Esophagus muscularis mucosa (tissue), 4 donors: ENCODE measurements around the gene TTF1. TPM values are rescaled to one million over a fixed set of nuclear protein-coding genes. Genes with fewer than 3 reads are reported as not detected.

Experiments
- DNase-seq: peaks from one replicate; pipeline ENCODE4 v3.0.0-alpha.2; 2017; ENCODE audit errors: extremely low spot score
- H3K27ac ChIP-seq, 4 donors: fragments of 200-600 bp; sonication (generic); replicated peaks in 1 of 4; 1 replicate in 3 of 4; 2 replicates in 1 of 4; pipeline ENCODE4 v1.5.1; 2016 to 2019; ENCODE audit warnings: mild to moderate bottlenecking in 1 of 4
- H3K27me3 ChIP-seq, 4 donors: fragments of 200-600 bp; sonication (generic); one replicate each; pipeline versions ENCODE4 v1.5.1 to v1.6.0; 2016 to 2019
- H3K36me3 ChIP-seq, 4 donors: fragments of 200-600 bp; sonication (generic); one replicate each; pipeline ENCODE4 v1.5.1; 2016 to 2019
- H3K4me1 ChIP-seq, 4 donors: fragments of 200-600 bp; sonication (generic); one replicate each; pipeline ENCODE4 v1.5.1; 2016 to 2019
- H3K4me3 ChIP-seq, 4 donors: fragments of 200-600 bp; sonication (generic); 1 replicate in 2 of 4; 2 replicates in 2 of 4; pipeline ENCODE4 v1.5.1; 2016 to 2019; ENCODE audit warnings: mild to moderate bottlenecking in 4 of 4, moderate library complexity in 1 of 4
- H3K9me3 ChIP-seq, 4 donors: fragments of 200-600 bp; sonication (generic); 1 replicate in 3 of 4; 2 replicates in 1 of 4; pipeline ENCODE4 v1.5.1; 2016 to 2019
- CTCF ChIP-seq, 3 experiments: fragments of 200-600 bp in 2 of 3; fragments of 450-650 bp in 1 of 3; sonication (generic) in 2 of 3; IDR thresholded peaks; one replicate each; pipeline ENCODE4 v1.5.1; 2017 to 2019; ENCODE audit warnings: antibody characterized with exemption in 3 of 3, mild to moderate bottlenecking in 2 of 3, moderate library complexity in 1 of 3
- EP300 ChIP-seq: sonication (generic); formaldehyde crosslinking; IDR thresholded peaks from one replicate; pipeline ENCODE4 v1.6.1; 2017; ENCODE audit warnings: antibody characterized with exemption
- POLR2A ChIP-seq: fragments of 450-650 bp; IDR thresholded peaks from one replicate; pipeline ENCODE4 v1.6.1; 2017; ENCODE audit warnings: antibody characterized with exemption, moderate library complexity, mild to moderate bottlenecking, low read depth
- POLR2AphosphoS5 ChIP-seq, 2 donors: sonication (generic); formaldehyde crosslinking; IDR thresholded peaks; one replicate each; pipeline ENCODE4 v1.6.1; 2017; ENCODE audit warnings: antibody characterized with exemption in 2 of 2
- WGBS: methylation state at CpG from one replicate; pipeline ENCODE4 v1.1.5; 2018; 5-methylcytosine and 5-hydroxymethylcytosine counted together
- intact Hi-C: fragments of 100-400 bp; cut with DNase I; formaldehyde crosslinking; loops from one replicate; pipeline ENCODE4 v1.15.1; 2023
- total RNA-seq, 4 donors: library from RNA; depleted of rRNA; stranded (reverse); fragments of >200 nt; gene quantifications; one replicate each; pipeline versions ENCODE4 v1.1.0 to v1.2.1, GENCODE V29; 2016

The TTF1 gene
- total RNA-seq, 4 donors from 2014 or later, result 9.6 to 17.2 (median 12.8) TPM

- H3K4me1 ChIP-seq, result no peaks in the 10 kb centered on the region
- 56% methylated on average over 20 of the region's 20 CpGs for WGBS
- H3K36me3 ChIP-seq, result no peaks in the 10 kb centered on the region
- H3K4me3 ChIP-seq, result no peak overlapping the region
- no peak overlapping the region for H3K27ac ChIP-seq
- H3K27me3 ChIP-seq, result peaks cover 0 to 55% (median 3%) of the 10 kb centered on the region in 4 donors
- no peak for DNase-seq
- intact Hi-C loops, result no loop called here
- no peaks in the 10 kb centered on the region for H3K9me3 ChIP-seq
- no peak for TF ChIP-seq POLR2AphosphoS5 (IDR thresholded peaks at IDR 0.05)
- no peak for TF ChIP-seq CTCF (IDR thresholded peaks at IDR 0.05)
These were observed 40.7 kb upstream of the TTF1 start for GRCh38 chr9:132447346-132447745.

- no peaks in the 10 kb centered on the region for H3K36me3 ChIP-seq
- H3K27ac ChIP-seq, result no peak overlapping the region
- no peak overlapping the region for H3K4me3 ChIP-seq
- WGBS, result 100% methylated on average over 3 of the region's 3 CpGs
- no peak for DNase-seq
- H3K27me3 ChIP-seq, result peaks cover 0 to 55% (median 4%) of the 10 kb centered on the region in 4 donors
- no peak for TF ChIP-seq POLR2A
- no peak for TF ChIP-seq POLR2AphosphoS5 (IDR thresholded peaks at IDR 0.05)
- no peak for TF ChIP-seq EP300
- TF ChIP-seq CTCF (IDR thresholded peaks at IDR 0.05), result no peak
- intact Hi-C loops, result no loop called here
- H3K4me1 ChIP-seq, result no peaks in the 10 kb centered on the region
- no peaks in the 10 kb centered on the region for H3K9me3 ChIP-seq
These were observed 40.2 kb upstream of the TTF1 start for GRCh38 chr9:132446887-132447286.

DNA sequence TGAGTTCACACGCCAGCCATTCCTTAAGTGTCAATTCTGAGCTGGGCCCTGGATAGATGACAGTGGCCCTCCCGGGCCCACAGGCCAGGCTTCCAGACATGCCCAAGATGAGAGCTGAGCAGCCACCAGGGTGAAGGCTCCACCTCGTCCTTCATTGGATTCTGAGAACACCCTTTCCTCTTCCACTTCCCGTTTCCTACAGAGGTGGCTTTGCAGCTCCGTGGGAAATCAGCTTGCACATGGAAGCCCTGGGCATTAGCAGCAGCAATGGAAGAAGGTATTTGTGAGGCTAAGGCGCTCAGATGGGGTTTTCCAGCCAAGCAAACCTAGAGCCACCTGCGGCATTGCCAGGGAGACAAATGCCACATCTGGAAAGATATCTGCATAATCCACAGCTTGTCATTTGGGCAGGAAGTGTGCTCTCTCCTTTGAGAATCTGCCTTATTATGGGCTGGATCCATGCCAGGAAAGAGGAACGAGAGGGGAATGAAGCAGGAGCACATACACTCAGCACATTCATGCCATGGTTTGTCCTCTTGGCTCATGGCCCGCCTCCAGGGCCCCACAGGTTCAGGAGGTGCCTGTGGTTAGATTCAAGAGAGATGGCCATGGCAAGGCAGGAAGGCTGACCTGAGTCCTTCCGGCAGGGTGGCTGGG lies 37.4 kb upstream of the TTF1 start:
- Histone ChIP-seq H3K36me3 (no peaks in the 10 kb centered on the region), H3K9me3 (no peaks in the 10 kb centered on the region), H3K27me3 (peaks cover 0 to 69% (median 6%) of the 10 kb centered on the region in 4 donors), H3K4me1 (no peaks in the 10 kb centered on the region), H3K27ac (no peak overlapping the region), H3K4me3 (no peak overlapping the region)
- no peak for DNase-seq
- intact Hi-C loops, result no loop called here
- 61% methylated on average over 10 of the region's 10 CpGs for WGBS
- TF ChIP-seq POLR2A (no peak), POLR2AphosphoS5 (IDR thresholded peaks at IDR 0.05) (no peak), EP300 (no peak), CTCF (IDR thresholded peaks at IDR 0.05) (no peak)

- 56% methylated on average over 10 of the region's 10 CpGs for WGBS
- intact Hi-C loops, result no loop called here
These were observed 34.8 kb upstream of the TTF1 start for GRCh38 chr9:132441404-132441803.

More at GRCh38 chr9:132441404-132441803, 34.8 kb upstream of the TTF1 start:
- TF ChIP-seq CTCF (IDR thresholded peaks at IDR 0.05) (no peak), EP300 (no peak), POLR2AphosphoS5 (IDR thresholded peaks at IDR 0.05) (no peak), POLR2A (no peak)
- H3K27ac ChIP-seq, result no peak overlapping the region
- no peak for DNase-seq
- H3K4me1 ChIP-seq, result no peaks in the 10 kb centered on the region
- peaks cover 0 to 82% (median 6%) of the 10 kb centered on the region in 4 donors for H3K27me3 ChIP-seq
- no peaks in the 10 kb centered on the region for H3K36me3 ChIP-seq
- no peak overlapping the region for H3K4me3 ChIP-seq
- H3K9me3 ChIP-seq, result no peaks in the 10 kb centered on the region
